GM12878 (cell line): Measurements from ENCODE around the gene NIPA2. TPM values are rescaled to one million over a fixed set of nuclear protein-coding genes. Genes with fewer than 3 reads are reported as not detected.

ENCODE experiments used
- ATF7 ChIP-seq: fragments of 450-650 bp; IDR thresholded peaks from 2 replicates; pipeline ENCODE4 v1.6.1; 2016; ENCODE audit warnings: low read depth, mild to moderate bottlenecking
- FOXM1 ChIP-seq: IDR thresholded peaks from 2 replicates; pipeline ENCODE4 v1.6.1; 2012; ENCODE audit warnings: low read depth, mild to moderate bottlenecking, inconsistent platforms, low read length, moderate library complexity
- GATAD2B ChIP-seq: fragments of 450-650 bp; conservative IDR thresholded peaks from 2 replicates; pipeline ENCODE4 v1.6.1; 2017; ENCODE audit warnings: low read depth, mild to moderate bottlenecking, moderate library complexity
- HCFC1 ChIP-seq: fragments of 150-350 bp; IDR thresholded peaks from 2 replicates; pipeline ENCODE4 v1.6.1; 2014; ENCODE audit warnings: low read length
- IKZF2 ChIP-seq, 2 experiments: fragments of 450-650 bp; IDR thresholded peaks; 2 replicates each; pipeline ENCODE4 v1.6.1; 2017; ENCODE audit warnings: mild to moderate bottlenecking in 2 of 2, moderate library complexity in 2 of 2
- KAT2A ChIP-seq: conservative IDR thresholded peaks from 2 replicates; pipeline ENCODE4 v1.6.1; 2011; ENCODE audit warnings: low read depth, low read length; ENCODE audit not compliant: control insufficient read depth
- MTA2 ChIP-seq: fragments of 450-650 bp; IDR thresholded peaks from 2 replicates; pipeline ENCODE4 v1.6.1; 2016; ENCODE audit warnings: low read depth, mild to moderate bottlenecking, moderate library complexity
- MYB ChIP-seq: fragments of 150-350 bp; IDR thresholded peaks from 2 replicates; pipeline ENCODE4 v1.6.1; 2014; ENCODE audit warnings: mild to moderate bottlenecking, low read depth, low read length, borderline replicate concordance
- NFXL1 ChIP-seq: fragments of 450-650 bp; IDR thresholded peaks from 2 replicates; pipeline ENCODE4 v1.6.1; 2017; ENCODE audit warnings: antibody characterized with exemption, mild to moderate bottlenecking, borderline replicate concordance
- RUNX3 ChIP-seq: IDR thresholded peaks from 2 replicates; pipeline ENCODE4 v1.6.1; 2012; ENCODE audit warnings: low read length, inconsistent platforms
- SREBF2 ChIP-seq: IDR thresholded peaks from 2 replicates; pipeline ENCODE4 v1.6.1; 2012; ENCODE audit warnings: mild to moderate bottlenecking, low read length
- SRF ChIP-seq, 2 experiments: IDR thresholded peaks; 2 replicates each; pipeline ENCODE4 v1.6.1; 2011; ENCODE audit warnings: low read depth in 2 of 2, low read length in 2 of 2, mild to moderate bottlenecking in 1 of 2, moderate library complexity in 1 of 2
- ZBED1 ChIP-seq: IDR thresholded peaks from 2 replicates; pipeline ENCODE4 v1.6.1; 2016; ENCODE audit warnings: borderline replicate concordance
- ZSCAN29 ChIP-seq: fragments of 450-650 bp; IDR thresholded peaks from 2 replicates; pipeline ENCODE4 v1.6.1; 2017; ENCODE audit warnings: mild to moderate bottlenecking, moderate library complexity
- polyA plus RNA-seq, 11 experiments: library from polyadenylated mRNA; depleted of rRNA in 4 of 11; unstranded in 6 of 11; stranded (reverse) in 5 of 11; fragments of >200 nt; fragmentation: Nextera tagmentation in 4 of 11; fragmentation: Illumina TruSeq in 1 of 11; extraction: Ambion mirVana in 4 of 11; extraction: Trizol in 1 of 11; gene quantifications; 1 replicate in 1 of 11; 2 replicates in 10 of 11; pipeline versions ENCODE4 v1.2.1 to v1.2.3, GENCODE V29; 2011 to 2016; ENCODE audit warnings: inconsistent platforms in 2 of 11, missing spikeins in 2 of 11, low read depth in 1 of 11
- total RNA-seq, 4 experiments: library from RNA; depleted of rRNA in 3 of 4; stranded (reverse); fragments of >200 nt in 3 of 4; fragmentation: Illumina TruSeq in 1 of 4; extraction: Trizol in 1 of 4; gene quantifications; 2 replicates each; pipeline versions ENCODE4 v1.2.1 to v1.2.3, GENCODE V29; 2013 to 2021
- TF ChIP-seq, protein P1 (sequence below): fragments of 450-650 bp; IDR thresholded peaks from 2 replicates; pipeline ENCODE4 v1.6.1; 2017; ENCODE audit warnings: mild to moderate bottlenecking, low read depth, inconsistent platforms; ENCODE audit not compliant: poor library complexity, severe bottlenecking
- TF ChIP-seq, protein P2 (sequence below): IDR thresholded peaks from 2 replicates; pipeline ENCODE4 v1.6.1; 2012; ENCODE audit warnings: low read depth, low read length, improper control_type of control experiment
- TF ChIP-seq, protein P3 (sequence below): IDR thresholded peaks from 2 replicates; pipeline ENCODE4 v1.6.1; 2011; ENCODE audit warnings: borderline replicate concordance, low read depth, mild to moderate bottlenecking, moderate library complexity, low read length; ENCODE audit not compliant: insufficient read depth, poor library complexity, severe bottlenecking
- TF ChIP-seq, protein P4 (sequence below): fragments of 450-650 bp; IDR thresholded peaks from 2 replicates; pipeline ENCODE4 v1.6.1; 2017; ENCODE audit warnings: mild to moderate bottlenecking, moderate library complexity
- TF ChIP-seq, protein P5 (sequence below): IDR thresholded peaks from 2 replicates; pipeline ENCODE4 v1.6.1; 2011; ENCODE audit warnings: mild to moderate bottlenecking, low read depth, low read length, moderate library complexity; ENCODE audit not compliant: insufficient replicate concordance
- TF ChIP-seq, protein P6 (sequence below): fragments of 450-650 bp; IDR thresholded peaks from 2 replicates; pipeline ENCODE4 v1.6.1; 2014; ENCODE audit warnings: mild to moderate bottlenecking

NIPA2 gene
- total and polyA plus RNA-seq, 10 of the 15 experiments (the other 5 are each of a cell fraction or from before 2014, with no cell fraction given) = 24.4 to 159 (median 96.5) TPM

DNA sequence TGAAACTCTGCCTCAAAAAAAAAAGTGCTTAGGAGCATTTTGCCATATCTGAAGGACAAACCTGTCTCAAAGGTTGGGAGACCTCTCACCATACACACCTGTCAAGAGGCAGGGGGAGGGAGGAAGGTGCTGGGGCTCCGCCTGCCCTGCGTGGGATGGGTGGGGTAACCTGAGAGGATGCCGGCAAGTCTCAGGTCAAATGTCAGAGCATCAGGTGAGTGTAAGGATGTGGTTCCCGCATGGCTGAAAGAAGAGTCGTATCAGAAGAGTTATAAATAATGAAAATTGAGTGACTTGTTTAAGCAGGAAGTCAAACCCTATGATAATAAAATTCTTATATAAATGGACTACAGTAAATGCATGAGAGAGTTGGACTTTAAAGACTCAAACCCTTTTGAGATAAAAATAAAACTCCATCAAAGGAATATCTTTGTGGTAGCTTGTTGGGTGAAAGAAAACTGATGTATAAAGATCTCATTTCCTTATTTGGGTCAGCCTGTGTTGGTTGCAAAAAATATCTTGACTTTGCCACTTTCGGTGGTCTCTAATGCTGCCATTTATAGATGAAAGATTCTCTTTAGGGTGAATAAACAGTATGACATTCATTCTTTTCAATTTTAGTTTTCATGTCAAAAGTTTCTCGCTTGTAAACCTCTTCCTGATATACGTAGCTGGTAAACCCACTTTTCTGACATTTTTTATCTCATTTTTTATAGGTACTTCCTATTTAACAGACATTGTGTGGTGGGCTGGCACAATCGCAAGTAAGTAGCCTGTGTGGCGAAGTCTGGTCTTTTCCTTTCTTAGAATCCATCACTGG is 28.2 kb upstream of the NIPA2 start (continued):
- TF ChIP-seq SRF (IDR thresholded peaks at IDR 0.05; ENCODE audit: low read depth in 2 of 2, low read length in 2 of 2) (peak in 1 of 2 experiments; percentile 74; a peak in 1 of 4 replicates), SREBF2 (no peak), ATF7 (0 out of 2 replicates have a peak, but pooled peaks have one; percentile 20), GATAD2B (no peak), MYB (no peak), ZBED1 (no peak), FOXM1 (peak; percentile 54; the same call in 1 of the 2 replicates), HCFC1 (no peak), MTA2 (no peak), IKZF2 (IDR thresholded peaks at IDR 0.05) (no peak), ZSCAN29 (no peak), NFXL1 (no peak), KAT2A (no peak), RUNX3 (peak; percentile 72)
- TF ChIP-seq, protein P1, sequence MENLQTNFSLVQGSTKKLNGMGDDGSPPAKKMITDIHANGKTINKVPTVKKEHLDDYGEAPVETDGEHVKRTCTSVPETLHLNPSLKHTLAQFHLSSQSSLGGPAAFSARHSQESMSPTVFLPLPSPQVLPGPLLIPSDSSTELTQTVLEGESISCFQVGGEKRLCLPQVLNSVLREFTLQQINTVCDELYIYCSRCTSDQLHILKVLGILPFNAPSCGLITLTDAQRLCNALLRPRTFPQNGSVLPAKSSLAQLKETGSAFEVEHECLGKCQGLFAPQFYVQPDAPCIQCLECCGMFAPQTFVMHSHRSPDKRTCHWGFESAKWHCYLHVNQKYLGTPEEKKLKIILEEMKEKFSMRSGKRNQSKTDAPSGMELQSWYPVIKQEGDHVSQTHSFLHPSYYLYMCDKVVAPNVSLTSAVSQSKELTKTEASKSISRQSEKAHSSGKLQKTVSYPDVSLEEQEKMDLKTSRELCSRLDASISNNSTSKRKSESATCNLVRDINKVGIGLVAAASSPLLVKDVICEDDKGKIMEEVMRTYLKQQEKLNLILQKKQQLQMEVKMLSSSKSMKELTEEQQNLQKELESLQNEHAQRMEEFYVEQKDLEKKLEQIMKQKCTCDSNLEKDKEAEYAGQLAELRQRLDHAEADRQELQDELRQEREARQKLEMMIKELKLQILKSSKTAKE = no peak
- TF ChIP-seq, protein P2, sequence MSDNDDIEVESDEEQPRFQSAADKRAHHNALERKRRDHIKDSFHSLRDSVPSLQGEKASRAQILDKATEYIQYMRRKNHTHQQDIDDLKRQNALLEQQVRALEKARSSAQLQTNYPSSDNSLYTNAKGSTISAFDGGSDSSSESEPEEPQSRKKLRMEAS = no peak
- TF ChIP-seq, protein P3, sequence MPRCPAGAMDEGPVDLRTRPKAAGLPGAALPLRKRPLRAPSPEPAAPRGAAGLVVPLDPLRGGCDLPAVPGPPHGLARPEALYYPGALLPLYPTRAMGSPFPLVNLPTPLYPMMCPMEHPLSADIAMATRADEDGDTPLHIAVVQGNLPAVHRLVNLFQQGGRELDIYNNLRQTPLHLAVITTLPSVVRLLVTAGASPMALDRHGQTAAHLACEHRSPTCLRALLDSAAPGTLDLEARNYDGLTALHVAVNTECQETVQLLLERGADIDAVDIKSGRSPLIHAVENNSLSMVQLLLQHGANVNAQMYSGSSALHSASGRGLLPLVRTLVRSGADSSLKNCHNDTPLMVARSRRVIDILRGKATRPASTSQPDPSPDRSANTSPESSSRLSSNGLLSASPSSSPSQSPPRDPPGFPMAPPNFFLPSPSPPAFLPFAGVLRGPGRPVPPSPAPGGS = no peak
- TF ChIP-seq, protein P4, sequence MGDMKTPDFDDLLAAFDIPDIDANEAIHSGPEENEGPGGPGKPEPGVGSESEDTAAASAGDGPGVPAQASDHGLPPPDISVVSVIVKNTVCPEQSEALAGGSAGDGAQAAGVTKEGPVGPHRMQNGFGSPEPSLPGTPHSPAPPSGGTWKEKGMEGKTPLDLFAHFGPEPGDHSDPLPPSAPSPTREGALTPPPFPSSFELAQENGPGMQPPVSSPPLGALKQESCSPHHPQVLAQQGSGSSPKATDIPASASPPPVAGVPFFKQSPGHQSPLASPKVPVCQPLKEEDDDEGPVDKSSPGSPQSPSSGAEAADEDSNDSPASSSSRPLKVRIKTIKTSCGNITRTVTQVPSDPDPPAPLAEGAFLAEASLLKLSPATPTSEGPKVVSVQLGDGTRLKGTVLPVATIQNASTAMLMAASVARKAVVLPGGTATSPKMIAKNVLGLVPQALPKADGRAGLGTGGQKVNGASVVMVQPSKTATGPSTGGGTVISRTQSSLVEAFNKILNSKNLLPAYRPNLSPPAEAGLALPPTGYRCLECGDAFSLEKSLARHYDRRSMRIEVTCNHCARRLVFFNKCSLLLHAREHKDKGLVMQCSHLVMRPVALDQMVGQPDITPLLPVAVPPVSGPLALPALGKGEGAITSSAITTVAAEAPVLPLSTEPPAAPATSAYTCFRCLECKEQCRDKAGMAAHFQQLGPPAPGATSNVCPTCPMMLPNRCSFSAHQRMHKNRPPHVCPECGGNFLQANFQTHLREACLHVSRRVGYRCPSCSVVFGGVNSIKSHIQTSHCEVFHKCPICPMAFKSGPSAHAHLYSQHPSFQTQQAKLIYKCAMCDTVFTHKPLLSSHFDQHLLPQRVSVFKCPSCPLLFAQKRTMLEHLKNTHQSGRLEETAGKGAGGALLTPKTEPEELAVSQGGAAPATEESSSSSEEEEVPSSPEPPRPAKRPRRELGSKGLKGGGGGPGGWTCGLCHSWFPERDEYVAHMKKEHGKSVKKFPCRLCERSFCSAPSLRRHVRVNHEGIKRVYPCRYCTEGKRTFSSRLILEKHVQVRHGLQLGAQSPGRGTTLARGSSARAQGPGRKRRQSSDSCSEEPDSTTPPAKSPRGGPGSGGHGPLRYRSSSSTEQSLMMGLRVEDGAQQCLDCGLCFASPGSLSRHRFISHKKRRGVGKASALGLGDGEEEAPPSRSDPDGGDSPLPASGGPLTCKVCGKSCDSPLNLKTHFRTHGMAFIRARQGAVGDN = no peak
- TF ChIP-seq, protein P5, sequence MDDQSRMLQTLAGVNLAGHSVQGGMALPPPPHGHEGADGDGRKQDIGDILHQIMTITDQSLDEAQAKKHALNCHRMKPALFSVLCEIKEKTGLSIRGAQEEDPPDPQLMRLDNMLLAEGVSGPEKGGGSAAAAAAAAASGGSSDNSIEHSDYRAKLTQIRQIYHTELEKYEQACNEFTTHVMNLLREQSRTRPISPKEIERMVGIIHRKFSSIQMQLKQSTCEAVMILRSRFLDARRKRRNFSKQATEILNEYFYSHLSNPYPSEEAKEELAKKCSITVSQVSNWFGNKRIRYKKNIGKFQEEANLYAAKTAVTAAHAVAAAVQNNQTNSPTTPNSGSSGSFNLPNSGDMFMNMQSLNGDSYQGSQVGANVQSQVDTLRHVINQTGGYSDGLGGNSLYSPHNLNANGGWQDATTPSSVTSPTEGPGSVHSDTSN = no peak
- TF ChIP-seq, protein P6, sequence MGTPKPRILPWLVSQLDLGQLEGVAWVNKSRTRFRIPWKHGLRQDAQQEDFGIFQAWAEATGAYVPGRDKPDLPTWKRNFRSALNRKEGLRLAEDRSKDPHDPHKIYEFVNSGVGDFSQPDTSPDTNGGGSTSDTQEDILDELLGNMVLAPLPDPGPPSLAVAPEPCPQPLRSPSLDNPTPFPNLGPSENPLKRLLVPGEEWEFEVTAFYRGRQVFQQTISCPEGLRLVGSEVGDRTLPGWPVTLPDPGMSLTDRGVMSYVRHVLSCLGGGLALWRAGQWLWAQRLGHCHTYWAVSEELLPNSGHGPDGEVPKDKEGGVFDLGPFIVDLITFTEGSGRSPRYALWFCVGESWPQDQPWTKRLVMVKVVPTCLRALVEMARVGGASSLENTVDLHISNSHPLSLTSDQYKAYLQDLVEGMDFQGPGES = no peak
